ENCODE results near the gene TAF3. TPM values are rescaled to one million over a fixed set of nuclear protein-coding genes. Genes with fewer than 3 reads are reported as not detected.

TAF3 gene
- total and polyA plus RNA-seq, 2 donors (not counting 1 experiment from before 2014, with no cell fraction given): 7.0 to 20.1 TPM

GRCh38 chr10:8051109-8051821 lies 233.0 kb downstream of the TAF3 start:
- TF ChIP-seq CTCF (IDR thresholded peaks at IDR 0.05): no peak
- no peak for TF ChIP-seq EZH2 (IDR thresholded peaks at IDR 0.05; ENCODE audit: borderline replicate concordance, insufficient read depth, low read depth, low read length, poor library complexity, severe bottlenecking)
- Histone ChIP-seq H3K79me2 (ENCODE audit: control insufficient read depth, insufficient read depth, low read length) (no peaks in the 10 kb centered on the region), H3K4me1 (ENCODE audit: control insufficient read depth in 2 of 2, insufficient read depth in 2 of 2, low read length in 2 of 2) (peaks cover 74 to 90% of the 10 kb centered on the region in 2 donors), H3K4me2 (replicated peaks; ENCODE audit: low read depth, low read length, poor library complexity, severe bottlenecking) (peak overlapping the region; percentile 84), H4K20me1 (ENCODE audit: control insufficient read depth, insufficient read depth, low read length, poor library complexity, severe bottlenecking) (no peaks in the 10 kb centered on the region), H3K9me3 (ENCODE audit: control extremely low read depth in 1 of 3, control insufficient read depth in 2 of 3, insufficient read depth in 1 of 3, low read length in 2 of 3) (peaks cover 0 to 79% (median 0%) of the 10 kb centered on the region in 3 donors), H3K36me3 (replicated peaks in 1 of 2; ENCODE audit: control extremely low read depth in 1 of 2, control insufficient read depth in 1 of 2, extremely low read depth in 1 of 2, insufficient read depth in 2 of 2, low read length in 1 of 2) (no peaks in the 10 kb centered on the region), H3K27me3 (replicated peaks in 1 of 4; ENCODE audit: control extremely low read depth in 1 of 4, control insufficient read depth in 3 of 4, insufficient read depth in 4 of 4, low read length in 3 of 4) (peaks cover 0 to 95% (median 57%) of the 10 kb centered on the region in 4 experiments), H3K9ac (ENCODE audit: low read length) (peak overlapping the region; percentile 23), H2AFZ (ENCODE audit: insufficient read depth, low read depth, low read length, poor library complexity, severe bottlenecking) (no peak overlapping the region), H3K4me3 (ENCODE audit: control extremely low read depth in 1 of 5, extremely low read depth in 1 of 5, insufficient read depth in 1 of 5, low read depth in 2 of 5, low read length in 4 of 5) (no peak overlapping the region), H3K27ac (ENCODE audit: low read length in 2 of 2) (no peak overlapping the region)
- peak; percentile 42 for DNase-seq
- H3K27ac Mint-ChIP-seq: no peak overlapping the region
- intact Hi-C loops (cut with micrococcal nuclease): loop anchor here (10.0 kb wide), 1 partner anchor 576 kb away; no protein-coding TSS in a partner anchor
- H3K4me1 Mint-ChIP-seq: peaks cover 39% of the 10 kb centered on the region
- ChIA-PET POLR2A (no interaction called here), CTCF (no interaction called here)
- no peak for ATAC-seq (ENCODE audit: low read depth)
- H3K27me3 Mint-ChIP-seq: peaks cover 48% of the 10 kb centered on the region
- WGBS (ENCODE audit: insufficient coverage): 7% methylated on average over 42 of the region's 52 CpGs
- no peaks in the 10 kb centered on the region for H3K9me3 Mint-ChIP-seq (ENCODE audit: insufficient read depth)
- H3K4me3 Mint-ChIP-seq: peak overlapping the region; percentile 71

GRCh38 chr10:8051851-8052257 lies 233.5 kb downstream of the TAF3 start:
- Mint-ChIP-seq H3K4me3 (peak overlapping the region; percentile 65), H3K27ac (no peak overlapping the region), H3K9me3 (ENCODE audit: insufficient read depth) (no peaks in the 10 kb centered on the region), H3K4me1 (peaks cover 44% of the 10 kb centered on the region), H3K27me3 (peaks cover 47% of the 10 kb centered on the region)
- TF ChIP-seq CTCF (IDR thresholded peaks at IDR 0.05): no peak
- peak; percentile 66 for TF ChIP-seq EZH2 (IDR thresholded peaks at IDR 0.05; ENCODE audit: borderline replicate concordance, insufficient read depth, low read depth, low read length, poor library complexity, severe bottlenecking)
- peaks cover 0 to 75% (median 0%) of the 10 kb centered on the region in 3 donors for H3K9me3 ChIP-seq (ENCODE audit: control extremely low read depth in 1 of 3, control insufficient read depth in 2 of 3, insufficient read depth in 1 of 3, low read length in 2 of 3)
- 2% methylated on average over 26 of the region's 29 CpGs for WGBS (ENCODE audit: insufficient coverage)
- ATAC-seq (ENCODE audit: low read depth) (no peak), DNase-seq (no peak)
- peaks cover 80 to 90% of the 10 kb centered on the region in 2 donors for H3K4me1 ChIP-seq (ENCODE audit: control insufficient read depth in 2 of 2, insufficient read depth in 2 of 2, low read length in 2 of 2)
- H3K79me2 ChIP-seq (ENCODE audit: control insufficient read depth, insufficient read depth, low read length): no peaks in the 10 kb centered on the region
- CTCF ChIA-PET: no interaction called here
- no peaks in the 10 kb centered on the region for H4K20me1 ChIP-seq (ENCODE audit: control insufficient read depth, insufficient read depth, low read length, poor library complexity, severe bottlenecking)
- H2AFZ ChIP-seq (ENCODE audit: insufficient read depth, low read depth, low read length, poor library complexity, severe bottlenecking): no peak overlapping the region
- H3K36me3 ChIP-seq (replicated peaks in 1 of 2; ENCODE audit: control extremely low read depth in 1 of 2, control insufficient read depth in 1 of 2, extremely low read depth in 1 of 2, insufficient read depth in 2 of 2, low read length in 1 of 2): no peaks in the 10 kb centered on the region
- H3K27me3 ChIP-seq (replicated peaks in 1 of 4; ENCODE audit: control extremely low read depth in 1 of 4, control insufficient read depth in 3 of 4, insufficient read depth in 4 of 4, low read length in 3 of 4): peaks cover 0 to 95% (median 58%) of the 10 kb centered on the region in 4 experiments
- H3K4me2 ChIP-seq (replicated peaks; ENCODE audit: low read depth, low read length, poor library complexity, severe bottlenecking): peak overlapping the region; percentile 84
- intact Hi-C loops (cut with micrococcal nuclease): loop anchor here (1.0 to 10.0 kb wide), 2 partner anchors 9 to 577 kb away; no protein-coding TSS in a partner anchor
- no peak overlapping the region for H3K4me3 ChIP-seq (ENCODE audit: control extremely low read depth in 1 of 5, extremely low read depth in 1 of 5, insufficient read depth in 1 of 5, low read depth in 2 of 5, low read length in 4 of 5)
- H3K9ac ChIP-seq (ENCODE audit: low read length): no peak overlapping the region
- H3K27ac ChIP-seq (ENCODE audit: low read length in 2 of 2): no peak overlapping the region
- POLR2A ChIA-PET: no interaction called here
